Duodenal mucosa (tissue), 2 donors: ENCODE measurements around the gene PRXL2B.
A peak's percentile ranks its signal among the peaks of the same experiment; 100 is the strongest.
"Not testable (repeated sequence)": the region's sequence is repeated elsewhere in the genome, so short reads cannot be mapped to it uniquely, and the experiment has no call there.

Experiments
- H3K27ac ChIP-seq: one replicate; pipeline ENCODE4 v1.7.0; 2013; ENCODE audit warnings: low read depth, low read length
- H3K27me3 ChIP-seq, 2 donors: one replicate each; pipeline ENCODE4 v1.7.0; 2013; ENCODE audit warnings: low read length in 2 of 2, control low read depth in 1 of 2; ENCODE audit not compliant: insufficient read depth in 2 of 2, control insufficient read depth in 1 of 2
- H3K36me3 ChIP-seq, 2 donors: one replicate each; pipeline ENCODE4 v1.7.0; 2013; ENCODE audit warnings: low read length in 2 of 2, control low read depth in 1 of 2; ENCODE audit not compliant: insufficient read depth in 2 of 2, control insufficient read depth in 1 of 2
- H3K4me1 ChIP-seq, 2 donors: one replicate each; pipeline ENCODE4 v1.7.0; 2013; ENCODE audit warnings: low read length in 2 of 2, control low read depth in 1 of 2; ENCODE audit not compliant: insufficient read depth in 2 of 2, control insufficient read depth in 1 of 2
- H3K4me3 ChIP-seq, 2 donors: one replicate each; pipeline ENCODE4 v1.7.0; 2013; ENCODE audit warnings: low read length in 2 of 2, low read depth in 1 of 2
- H3K9ac ChIP-seq, 2 donors: one replicate each; pipeline ENCODE4 v1.7.0; 2013; ENCODE audit warnings: low read length in 2 of 2, low read depth in 1 of 2
- H3K9me3 ChIP-seq, 2 donors: one replicate each; pipeline ENCODE4 v1.7.0; 2013; ENCODE audit warnings: low read length in 2 of 2, control low read depth in 1 of 2; ENCODE audit not compliant: control insufficient read depth in 1 of 2

The PRXL2B gene

GRCh38 chr1:2575801-2576663, 10.5 kb upstream of the PRXL2B start:
- H3K9me3 ChIP-seq = peaks cover 7 to 9% of the 10 kb centered on the region in 2 donors
- H3K4me3 ChIP-seq = peak overlapping the region; percentile 51 to 60
- peaks cover 31 to 35% of the 10 kb centered on the region in 2 donors for H3K4me1 ChIP-seq
- peak overlapping the region; percentile 46 to 64 for H3K9ac ChIP-seq
- peak overlapping the region; percentile 78 for H3K27ac ChIP-seq
- H3K27me3 ChIP-seq = no peaks in the 10 kb centered on the region
- no peaks in the 10 kb centered on the region for H3K36me3 ChIP-seq

- H3K27me3 ChIP-seq, H3K36me3 ChIP-seq, H3K9me3 ChIP-seq: not testable (repeated sequence)
- H3K4me3 ChIP-seq = peak overlapping the region; percentile 36 to 52
- H3K4me1 ChIP-seq = peaks cover 31 to 35% of the 10 kb centered on the region in 2 donors
- peak overlapping the region; percentile 87 for H3K27ac ChIP-seq
- H3K9ac ChIP-seq = peak overlapping the region; percentile 57 to 60
Observed at GRCh38 chr1:2577565-2578075, 9.0 kb upstream of the PRXL2B start.

DNA sequence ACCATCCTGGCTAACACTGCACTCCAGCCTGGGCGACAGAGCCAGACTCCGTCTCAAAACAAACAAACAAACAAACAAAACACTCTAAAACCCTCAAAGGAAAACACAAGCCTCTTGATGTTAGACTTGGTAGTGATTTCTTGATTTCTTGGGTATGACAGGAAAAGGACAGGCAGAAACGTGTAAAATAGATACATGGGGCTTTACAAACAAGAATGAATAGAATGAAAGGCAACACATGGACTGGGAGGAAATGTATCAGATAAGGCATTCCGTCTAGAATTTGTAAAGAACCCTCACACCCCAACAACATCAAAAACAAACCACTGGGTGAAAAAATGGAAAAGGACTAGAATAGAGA, 7.8 kb upstream of the PRXL2B start:
- Histone ChIP-seq H3K27ac (peak overlapping the region; percentile 87), H3K4me3 (no peak overlapping the region)

DNA sequence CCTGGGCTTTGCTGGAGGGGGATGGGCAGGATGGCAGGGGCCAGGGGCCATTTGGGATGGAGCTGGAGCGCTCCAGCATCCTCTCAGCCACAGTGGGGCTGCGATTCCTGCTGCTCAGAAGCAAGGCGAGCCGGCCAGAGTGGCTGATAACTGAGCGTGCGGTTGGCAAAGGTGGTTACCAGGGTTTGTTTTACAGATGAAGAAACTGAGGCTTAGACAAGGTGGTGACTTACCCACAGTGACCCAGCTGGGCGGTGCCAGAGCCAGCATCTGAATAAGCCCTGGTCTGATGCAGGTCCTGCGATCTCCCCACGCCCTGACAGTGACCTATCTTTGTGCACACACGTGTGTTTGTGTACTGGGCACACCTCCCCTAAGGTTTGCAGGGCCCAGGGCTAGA, 5.9 kb upstream of the PRXL2B start:
- H3K4me1 ChIP-seq = peaks cover 47 to 50% of the 10 kb centered on the region in 2 donors
- H3K27ac ChIP-seq = no peak overlapping the region
- no peaks in the 10 kb centered on the region for H3K9me3 ChIP-seq

More for the DNA sequence above, 7.8 kb upstream of the PRXL2B start:
- H3K36me3 ChIP-seq = no peaks in the 10 kb centered on the region
- H3K4me1 ChIP-seq = peaks cover 36 to 41% of the 10 kb centered on the region in 2 donors
- peak overlapping the region; percentile 57 to 60 for H3K9ac ChIP-seq
- peaks cover 0 to 2% of the 10 kb centered on the region in 2 donors for H3K9me3 ChIP-seq
- H3K27me3 ChIP-seq = no peaks in the 10 kb centered on the region

GRCh38 chr1:2582391-2582790, 4.2 kb upstream of the PRXL2B start:
- no peak overlapping the region for H3K4me3 ChIP-seq
- H3K27me3 ChIP-seq = no peaks in the 10 kb centered on the region
- no peaks in the 10 kb centered on the region for H3K9me3 ChIP-seq
- H3K27ac ChIP-seq = no peak overlapping the region
- H3K4me1 ChIP-seq = peaks cover 43% of the 10 kb centered on the region in 2 donors
- H3K36me3 ChIP-seq = no peaks in the 10 kb centered on the region
- H3K9ac ChIP-seq = no peak overlapping the region

More for the DNA sequence above, 5.9 kb upstream of the PRXL2B start:
- Histone ChIP-seq H3K27me3 (no peaks in the 10 kb centered on the region), H3K4me3 (no peak overlapping the region), H3K36me3 (no peaks in the 10 kb centered on the region), H3K9ac (no peak overlapping the region)

GRCh38 chr1:2583331-2583791, 3.2 kb upstream of the PRXL2B start:
- H3K4me3 ChIP-seq = no peak overlapping the region
- peaks cover 36 to 40% of the 10 kb centered on the region in 2 donors for H3K4me1 ChIP-seq
- no peaks in the 10 kb centered on the region for H3K27me3 ChIP-seq
- H3K27ac ChIP-seq = no peak overlapping the region
- no peaks in the 10 kb centered on the region for H3K36me3 ChIP-seq
- no peak overlapping the region for H3K9ac ChIP-seq
- H3K9me3 ChIP-seq = no peaks in the 10 kb centered on the region

DNA sequence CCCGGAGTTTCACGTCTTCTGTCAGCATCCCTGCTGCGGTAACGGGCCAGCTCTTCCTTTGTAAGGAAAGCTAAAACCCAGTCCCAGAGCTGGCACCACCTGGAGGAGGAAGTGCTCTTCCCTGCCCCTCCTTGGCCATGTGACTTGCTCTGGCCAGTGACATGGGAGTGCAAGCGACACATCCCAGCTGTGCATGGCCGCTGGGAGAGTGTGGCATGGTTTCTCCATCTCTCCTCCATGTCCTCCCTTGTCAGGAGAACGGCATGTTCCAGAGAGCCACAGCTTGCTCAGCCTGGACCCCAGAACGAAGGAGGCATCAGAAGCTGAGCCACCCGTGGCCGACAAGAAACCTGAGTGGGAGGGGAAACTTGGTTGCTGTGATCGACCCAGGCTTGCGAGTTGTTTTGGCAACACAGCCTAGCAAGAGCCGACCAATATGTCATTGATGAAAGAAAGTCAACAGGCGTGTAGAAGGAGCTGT, 2.7 kb upstream of the PRXL2B start:
- Histone ChIP-seq H3K9ac (no peak overlapping the region), H3K27ac (no peak overlapping the region), H3K4me3 (peak overlapping the region in 1 of 2 donors; percentile 4), H3K36me3 (peaks cover 0 to 3% of the 10 kb centered on the region in 2 donors), H3K9me3 (no peaks in the 10 kb centered on the region), H3K27me3 (no peaks in the 10 kb centered on the region), H3K4me1 (peaks cover 31 to 40% of the 10 kb centered on the region in 2 donors)

DNA sequence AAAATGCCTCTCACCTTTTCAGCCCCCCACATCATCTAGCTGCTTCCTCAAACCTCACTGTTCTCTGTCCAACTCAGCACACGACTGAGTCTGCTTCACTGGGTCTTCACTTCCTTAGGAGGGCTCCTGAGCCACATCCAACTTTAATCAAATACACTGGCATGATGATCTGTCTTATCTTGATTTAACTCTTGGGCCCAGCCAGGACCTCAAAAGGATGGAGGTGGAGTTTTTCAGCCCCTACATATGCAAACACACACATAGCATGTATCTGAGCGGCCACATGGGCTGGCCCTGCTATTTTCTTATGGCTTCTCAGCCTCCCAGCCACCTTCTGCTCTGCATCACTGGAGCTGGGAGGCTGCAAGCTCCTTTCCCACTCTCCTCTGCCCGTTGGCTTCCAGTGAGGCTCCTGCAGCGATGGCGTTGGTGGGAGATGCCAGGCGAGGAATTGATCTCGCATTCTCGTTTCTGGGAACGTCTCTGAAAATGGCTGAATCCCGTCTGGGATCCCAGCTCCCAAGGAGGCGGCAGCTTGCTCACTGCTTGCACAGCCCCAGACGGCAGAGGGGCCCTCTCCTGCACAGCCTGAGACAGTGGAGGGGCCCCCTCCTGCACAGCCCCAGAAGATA, 1.8 kb upstream of the PRXL2B start:
- Histone ChIP-seq H3K27ac (peak overlapping the region; percentile 98), H3K9ac (peak overlapping the region; percentile 96 to 98), H3K4me1 (peaks cover 30 to 42% of the 10 kb centered on the region in 2 donors), H3K4me3 (peak overlapping the region; percentile 87 to 88), H3K27me3 (no peaks in the 10 kb centered on the region), H3K36me3 (peaks cover 0 to 11% of the 10 kb centered on the region in 2 donors), H3K9me3 (no peaks in the 10 kb centered on the region)

- Histone ChIP-seq H3K27ac (peak overlapping the region; percentile 98), H3K27me3 (no peaks in the 10 kb centered on the region), H3K4me3 (peak overlapping the region; percentile 87 to 88), H3K4me1 (peaks cover 30 to 42% of the 10 kb centered on the region in 2 donors), H3K9me3 (no peaks in the 10 kb centered on the region), H3K36me3 (peaks cover 0 to 16% of the 10 kb centered on the region in 2 donors), H3K9ac (peak overlapping the region; percentile 96 to 98)
Observed at GRCh38 chr1:2585318-2586092, 1.1 kb upstream of the PRXL2B start.
